HTR-8/SVneo (cell line): ENCODE data around the gene C1orf35.

Experiments used
- DNase-seq: peaks from one replicate; pipeline ENCODE4 v3.0.0; 2011; ENCODE audit warnings: low spot score, mixed read lengths; ENCODE audit not compliant: insufficient read length
- FAIRE-seq: peaks from 2 replicates; lab custom pipeline; 2011; peaks lifted over from hg19 to GRCh38; lab: Jason Lieb, UNC

Gene C1orf35

GRCh38 chr1:228102791-228103620 lies at the start of gene C1orf35:
Gene C1orf35 (minus strand): TSS chr1:228103325. CDS start chr1:228103227, 98 bp downstream.
- FAIRE-seq (peak; percentile 99), DNase-seq (peak; percentile 98)

- FAIRE-seq (no peak), DNase-seq (no peak)
Measured at GRCh38 chr1:228152918-228153258, 49.8 kb upstream of the C1orf35 start.

- no peak for FAIRE-seq
Measured at GRCh38 chr1:228152097-228152917, 49.2 kb upstream of the C1orf35 start.

DNA sequence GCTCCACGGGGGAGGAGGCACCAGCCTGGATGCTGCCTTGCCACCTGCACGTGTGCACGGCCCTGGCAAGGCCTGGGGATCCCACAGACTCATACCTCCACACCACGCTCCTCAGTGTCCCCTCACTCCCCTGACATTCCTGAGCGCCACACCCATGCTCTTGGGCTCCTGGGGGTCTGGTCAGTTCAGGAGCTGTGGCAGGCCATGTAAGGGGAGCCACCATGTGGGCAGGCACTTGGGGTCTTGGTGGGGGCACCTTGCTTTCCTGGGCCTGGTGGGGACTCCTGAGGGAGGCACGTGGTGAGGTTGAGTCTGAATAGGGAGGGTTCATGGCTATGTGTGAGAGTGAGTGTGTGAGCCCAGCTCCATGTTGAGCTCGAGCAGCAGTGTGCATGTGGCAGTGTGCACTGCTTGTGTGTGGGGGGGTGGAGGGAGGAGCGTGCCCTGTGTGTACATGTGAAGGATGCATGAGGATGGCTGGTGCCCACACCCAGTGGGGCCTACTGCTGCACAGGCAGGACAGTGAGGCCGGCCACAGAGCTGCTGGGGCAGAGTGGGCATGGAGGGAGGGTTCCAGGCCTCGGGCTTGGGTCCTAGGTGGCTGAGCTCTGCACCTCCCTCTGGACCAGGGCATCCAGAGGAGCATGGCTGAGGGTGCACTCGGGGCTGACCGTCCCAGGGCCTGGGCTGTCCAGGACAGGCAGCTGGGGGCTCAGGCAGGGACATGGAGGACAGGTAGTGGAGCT lies 48.2 kb upstream of the C1orf35 start:
- DNase-seq (no peak), FAIRE-seq (no peak)

More at GRCh38 chr1:228152097-228152917, 49.2 kb upstream of the C1orf35 start:
- DNase-seq = no peak

DNA sequence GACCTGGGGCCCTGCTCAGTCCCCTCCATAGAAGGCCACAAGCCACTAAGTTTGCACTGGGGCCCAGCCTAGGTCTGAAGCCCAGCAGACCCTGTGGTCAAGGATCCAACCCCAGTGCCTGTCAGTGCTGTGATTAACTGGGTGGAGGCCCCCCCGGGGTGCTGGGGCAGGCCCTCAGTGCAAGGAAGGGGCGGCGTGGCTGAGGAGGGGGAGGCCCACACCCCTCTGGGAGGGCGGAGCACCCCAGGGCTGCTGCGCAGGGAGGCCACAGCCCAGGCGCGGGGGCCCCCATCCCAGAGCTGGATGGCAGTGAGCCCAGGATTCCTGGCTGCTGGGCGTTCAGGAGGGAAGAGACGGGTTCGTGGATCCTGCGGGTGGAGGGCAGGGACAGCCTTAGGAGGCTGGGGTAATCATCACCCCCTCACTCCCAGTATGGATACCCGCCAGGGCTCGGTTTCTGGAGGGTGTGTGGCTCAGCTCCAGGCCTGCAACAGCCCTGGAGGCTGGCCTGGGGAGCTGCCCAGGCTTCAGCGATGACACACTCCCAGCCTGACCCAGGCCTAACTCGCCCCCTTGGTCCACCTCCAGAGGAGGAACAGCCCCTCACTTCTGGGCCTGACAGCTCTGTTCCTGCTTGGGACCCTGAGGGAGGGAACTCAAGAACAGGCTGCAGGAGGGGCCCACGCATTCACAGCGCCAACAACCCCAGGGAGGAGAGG lies 47.5 kb upstream of the C1orf35 start:
- FAIRE-seq (no peak), DNase-seq (no peak)

DNA sequence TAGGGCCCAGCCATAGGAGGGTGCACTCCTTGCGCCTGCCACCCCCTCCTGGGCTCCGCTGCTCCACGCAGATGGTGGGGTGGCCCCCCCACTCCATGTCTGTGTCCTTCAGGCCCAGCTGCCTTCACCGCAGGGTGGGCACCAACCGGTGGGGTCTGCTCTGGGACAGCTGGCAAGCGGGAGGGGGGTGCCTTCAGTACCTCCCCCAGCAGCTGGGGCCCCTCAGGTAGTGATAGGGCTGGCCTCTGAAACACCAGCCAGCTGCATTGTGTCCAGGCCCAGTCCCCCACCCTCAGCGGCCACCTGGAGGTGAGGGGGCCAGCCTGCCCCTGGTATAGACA lies 47.0 kb upstream of the C1orf35 start:
- FAIRE-seq (no peak), DNase-seq (no peak)

DNA sequence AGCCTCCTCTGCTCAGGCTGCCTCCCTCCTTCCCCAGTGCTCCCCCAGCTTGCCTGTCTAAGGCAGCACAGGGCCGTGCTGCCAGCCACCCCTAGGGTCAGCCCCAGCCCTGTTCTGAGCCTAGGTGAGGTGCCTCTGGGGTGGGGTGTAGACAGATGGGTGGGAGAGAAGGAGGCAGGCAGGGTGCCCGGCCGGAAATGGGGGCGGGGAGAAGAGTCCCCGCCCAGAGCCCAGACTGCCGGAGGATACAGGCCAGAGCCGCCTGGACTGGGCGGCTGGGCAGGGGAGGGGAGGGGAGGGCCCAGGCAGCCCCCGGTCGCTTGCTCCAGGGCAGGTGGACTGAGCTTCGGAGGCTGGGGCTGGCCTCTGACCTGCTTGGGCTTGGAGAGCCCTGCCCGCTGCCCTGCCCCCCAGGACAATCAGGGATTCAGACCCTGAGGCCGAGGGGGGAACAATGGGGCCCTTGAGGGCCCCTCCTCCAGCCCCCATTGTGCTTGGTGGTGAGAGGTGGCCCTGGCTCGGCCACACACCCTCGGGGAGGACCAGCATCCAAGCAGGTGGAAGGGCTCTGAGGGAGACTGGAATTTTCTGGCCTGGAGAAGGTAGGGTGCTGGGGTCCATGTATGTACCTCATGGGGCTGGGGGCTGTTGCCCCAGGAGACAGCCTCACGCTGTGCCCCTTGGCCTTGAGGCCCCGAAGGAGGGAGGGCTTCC lies 46.4 kb upstream of the C1orf35 start, which contains the start of gene GJC2:
Gene GJC2 (plus strand): TSS at position 525 of the 714 bp plus-strand sequence. CDS start 7,829 bp downstream, outside the sequence.
- DNase-seq (no peak), FAIRE-seq (no peak)

GRCh38 chr1:228148935-228149405 lies 45.8 kb upstream of the C1orf35 start:
- no peak for DNase-seq
- FAIRE-seq = no peak

- FAIRE-seq (no peak), DNase-seq (no peak)
Measured at GRCh38 chr1:228148196-228148861, 45.2 kb upstream of the C1orf35 start.

- DNase-seq (no peak), FAIRE-seq (no peak)
Measured at GRCh38 chr1:228147768-228148167, 44.6 kb upstream of the C1orf35 start.

DNA sequence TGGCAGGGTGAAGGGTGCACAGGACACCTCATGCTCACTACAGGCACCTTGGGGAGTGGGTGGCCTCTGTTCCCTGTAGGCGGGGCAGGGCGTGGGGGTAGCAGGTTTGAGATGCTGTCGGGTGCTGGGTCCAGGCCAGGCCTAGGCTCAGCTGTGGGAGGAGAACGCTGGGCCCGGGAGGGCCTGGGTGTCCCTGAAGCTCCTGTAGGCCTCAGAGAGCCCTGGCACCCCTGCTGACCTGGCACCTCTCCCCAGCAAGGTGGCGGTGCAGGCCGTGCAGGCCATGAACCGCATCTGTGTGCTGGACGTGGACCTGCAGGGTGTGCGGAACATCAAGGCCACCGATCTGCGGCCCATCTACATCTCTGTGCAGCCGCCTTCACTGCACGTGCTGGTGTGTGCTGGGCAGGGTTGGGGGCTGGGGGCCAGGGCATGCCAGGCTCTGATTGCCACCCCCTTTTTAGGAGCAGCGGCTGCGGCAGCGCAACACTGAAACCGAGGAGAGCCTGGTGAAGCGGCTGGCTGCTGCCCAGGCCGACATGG lies 44.1 kb upstream of the C1orf35 start:
- DNase-seq (no peak), FAIRE-seq (no peak)

DNA sequence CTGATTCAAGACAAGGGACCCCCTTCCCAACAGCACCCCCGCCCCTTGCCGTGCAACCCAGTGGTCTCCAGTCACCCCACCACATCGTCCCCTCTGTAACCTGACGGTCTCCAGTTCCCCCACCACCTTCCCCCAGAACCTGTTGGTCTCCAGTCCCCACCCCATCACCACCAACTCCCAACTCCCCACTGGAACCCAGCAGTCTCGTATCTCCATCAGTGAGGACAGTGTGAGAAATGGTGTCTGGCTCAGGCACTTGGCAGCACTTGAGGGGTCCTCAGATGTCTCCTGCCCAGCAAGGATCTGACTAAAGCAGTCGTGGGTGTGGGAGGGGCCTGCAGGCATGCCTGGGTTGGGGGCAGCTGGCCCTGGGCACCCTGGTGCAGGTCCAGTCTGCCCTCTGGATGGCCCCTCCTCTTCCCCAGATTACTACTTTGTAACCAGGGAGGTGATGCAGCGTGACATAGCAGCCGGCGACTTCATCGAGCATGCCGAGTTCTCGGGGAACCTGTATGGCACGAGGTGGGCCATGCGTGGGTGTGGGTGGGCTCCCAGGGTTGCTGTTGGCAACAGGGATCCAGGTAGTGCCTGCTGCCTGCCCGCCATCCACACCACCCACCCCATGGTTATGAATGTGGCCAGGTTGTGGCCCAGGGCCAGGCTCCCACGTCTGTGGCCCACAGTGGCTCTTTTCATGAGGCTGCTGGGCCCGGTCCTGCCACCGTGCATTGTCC lies 43.5 kb upstream of the C1orf35 start:
- no peak for FAIRE-seq

GRCh38 chr1:228145463-228146416 lies 42.6 kb upstream of the C1orf35 start:
- FAIRE-seq = no peak
- DNase-seq = no peak

More for the DNA sequence above, 43.5 kb upstream of the C1orf35 start:
- DNase-seq = no peak

DNA sequence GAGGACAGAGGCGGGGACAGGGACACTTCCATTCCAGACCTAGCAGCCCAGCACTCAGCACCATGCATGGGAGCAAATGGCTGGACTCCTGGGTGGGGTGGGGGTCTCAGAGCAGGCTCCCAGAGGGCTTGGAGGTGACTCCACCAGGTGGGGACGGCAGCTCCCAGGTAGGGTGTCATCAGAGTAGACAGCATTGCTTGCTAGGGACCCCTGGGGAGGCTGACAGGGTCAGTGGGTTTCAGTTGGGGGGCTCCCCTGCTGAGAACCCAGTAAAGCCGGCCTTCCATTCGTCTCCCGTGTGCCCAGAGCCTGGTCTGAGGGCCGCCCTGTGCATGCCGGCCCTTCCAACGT lies 41.8 kb upstream of the C1orf35 start:
- DNase-seq = no peak
- no peak for FAIRE-seq

DNA sequence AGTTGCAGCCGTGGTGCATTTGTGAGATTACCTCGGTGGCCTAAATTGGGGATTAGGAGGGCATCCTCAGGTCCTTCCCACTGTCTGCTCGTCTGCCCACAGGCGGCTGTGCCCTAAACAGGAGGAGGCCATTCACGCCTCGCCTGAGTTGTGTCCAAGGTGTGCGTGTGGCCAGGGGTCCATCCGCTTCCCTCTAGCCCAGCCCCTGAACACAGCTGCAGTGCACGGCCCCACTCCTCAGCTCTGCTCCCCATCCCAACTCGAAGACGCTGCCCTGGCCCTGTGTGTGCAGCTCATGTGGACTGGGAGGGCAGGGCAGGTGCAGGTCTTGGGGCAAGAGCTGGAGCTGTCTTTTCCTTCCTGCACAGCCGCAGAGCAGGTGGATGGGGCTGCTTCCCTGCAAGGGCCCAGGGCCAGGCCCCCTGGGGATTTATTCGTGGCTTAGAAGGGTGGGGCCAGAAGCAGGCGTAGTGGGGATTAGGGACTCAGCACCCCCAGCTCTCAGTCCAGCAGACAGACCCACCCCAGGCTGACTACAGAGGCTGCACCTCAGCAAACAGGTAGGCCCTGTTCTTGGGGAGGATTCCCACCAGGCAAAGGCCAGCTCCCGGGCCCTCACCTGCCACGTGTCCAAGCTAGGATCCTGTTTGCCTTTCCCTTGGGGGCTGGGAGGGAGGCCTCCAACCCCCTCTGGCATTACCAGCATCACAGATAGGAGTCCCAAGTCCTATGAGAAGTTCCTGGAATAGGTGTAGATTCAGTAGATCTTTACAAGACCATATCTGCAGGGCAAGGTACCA lies 41.3 kb upstream of the C1orf35 start:
- no peak for DNase-seq
- no peak for FAIRE-seq
